GM19328 (cell line): ENCODE results near the gene AFF3.

Experiments used
- ATAC-seq: cut with Tn5 transposase; IDR thresholded peaks from one replicate; pipeline ENCODE4 v1.9.1; 2021; ENCODE audit warnings: mild to moderate bottlenecking, moderate library complexity; ENCODE audit not compliant: unreplicated experiment

Gene AFF3

DNA sequence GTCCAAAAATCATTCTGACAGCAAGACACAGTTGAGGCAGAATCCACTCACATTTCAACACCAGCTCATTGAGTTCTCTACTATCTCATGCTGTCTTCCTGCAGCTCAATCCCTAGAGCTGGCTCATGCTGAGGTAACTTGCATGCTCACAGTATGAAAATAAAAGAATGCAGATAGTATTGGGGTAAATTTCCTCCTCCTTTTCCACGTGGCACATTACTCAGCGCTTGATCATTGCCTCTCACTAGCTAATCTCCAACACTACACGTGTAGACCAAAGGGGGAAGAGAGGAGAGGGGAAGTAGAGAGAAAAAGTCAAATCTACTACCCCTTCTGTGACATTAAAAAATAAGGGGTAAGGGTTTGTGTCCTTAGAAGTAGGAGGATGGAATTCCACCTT, 300.6 kb downstream of the AFF3 start:
- ATAC-seq = no peak

DNA sequence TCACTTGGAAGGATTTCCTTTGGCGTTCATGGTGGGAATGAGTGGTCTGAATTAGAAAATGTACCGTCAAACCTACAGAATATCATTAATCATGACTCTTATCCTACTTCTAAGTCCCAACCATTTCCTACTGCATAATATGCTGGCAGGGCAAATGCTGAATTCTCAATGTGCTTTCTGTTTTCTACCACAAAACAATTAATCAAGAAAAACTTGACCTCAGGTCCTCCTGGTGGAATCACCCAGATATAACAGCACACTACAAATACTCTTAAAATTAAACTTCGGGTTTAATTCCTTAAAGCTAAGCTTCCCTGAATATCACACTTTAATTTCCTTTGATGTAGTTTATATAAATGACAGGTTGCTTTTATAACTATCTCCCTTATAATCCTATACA, 301.6 kb downstream of the AFF3 start:
- no peak for ATAC-seq

DNA sequence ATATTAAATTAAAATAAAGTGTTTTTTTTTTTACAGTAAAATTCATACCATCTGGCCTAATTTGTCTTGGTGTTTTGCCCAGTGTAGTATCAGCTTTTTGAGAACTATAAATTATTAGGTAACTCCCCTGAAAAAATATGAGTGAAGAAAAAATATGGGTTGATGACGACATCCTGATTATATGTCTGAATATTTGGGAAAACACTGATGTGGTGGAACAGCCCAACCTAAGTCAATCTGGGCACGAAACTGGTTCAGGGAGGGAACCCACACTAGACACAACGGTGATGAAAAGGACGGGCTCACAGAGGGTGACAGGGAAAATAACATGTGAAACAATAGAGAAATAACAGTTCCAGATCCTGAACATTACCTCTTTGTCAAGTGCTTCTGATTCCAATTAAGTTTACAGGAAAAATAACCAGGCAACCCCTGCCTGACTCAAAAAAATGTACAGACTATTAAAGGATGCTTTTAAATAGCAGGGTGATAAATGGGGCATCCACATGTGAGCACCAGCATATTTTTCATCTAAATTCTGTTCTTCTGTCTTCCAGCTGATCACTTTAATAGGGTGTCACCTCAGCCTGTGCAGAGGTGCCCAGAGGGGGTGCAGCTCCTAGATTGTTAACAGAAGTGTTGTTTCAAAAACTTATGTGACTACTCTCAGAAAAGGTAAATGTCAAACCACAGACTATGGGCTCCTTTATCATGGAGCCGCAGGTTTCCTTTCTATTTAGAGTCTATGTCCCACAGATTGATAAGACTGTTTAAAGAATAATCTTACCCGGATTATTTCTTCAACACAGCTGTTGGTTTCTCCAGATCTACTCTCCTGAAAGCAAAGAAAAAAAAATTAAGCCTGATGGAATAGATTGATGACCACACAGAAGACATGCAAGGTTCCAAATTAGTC, 305.4 kb downstream of the AFF3 start:
- no peak for ATAC-seq

GRCh38 chr2:99834426-99834825, 308.0 kb downstream of the AFF3 start:
- ATAC-seq = no peak

DNA sequence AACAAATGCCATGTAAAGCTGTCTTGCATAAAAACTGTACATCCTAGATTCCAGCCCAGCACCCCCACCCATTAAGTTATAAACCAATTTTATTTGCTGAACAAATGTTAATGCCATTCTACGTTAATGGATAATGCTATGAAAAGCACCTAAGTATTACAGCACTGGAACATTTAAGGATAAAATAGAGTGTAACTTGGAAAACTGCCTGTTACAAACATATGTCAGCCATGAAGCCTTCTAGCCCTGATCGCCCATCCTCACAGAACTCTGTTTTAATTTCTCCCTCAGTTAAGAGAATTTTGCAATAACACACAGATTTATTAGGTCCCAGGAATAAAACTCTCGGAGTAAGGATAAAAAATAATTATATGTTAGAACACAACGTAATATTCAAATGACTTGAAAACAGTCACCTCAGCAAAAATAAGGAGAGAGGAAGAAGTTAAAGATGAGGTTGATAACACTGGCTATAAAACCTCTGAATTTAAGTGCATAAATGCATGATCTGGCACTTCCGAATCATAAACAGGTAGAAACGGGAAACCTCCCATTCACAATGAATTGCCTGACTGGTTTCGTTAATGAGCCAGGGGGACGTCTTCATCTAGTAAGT, 308.7 kb downstream of the AFF3 start:
- ATAC-seq = no peak

- no peak for ATAC-seq
Observed at GRCh38 chr2:99832926-99833325, 309.5 kb downstream of the AFF3 start.

DNA sequence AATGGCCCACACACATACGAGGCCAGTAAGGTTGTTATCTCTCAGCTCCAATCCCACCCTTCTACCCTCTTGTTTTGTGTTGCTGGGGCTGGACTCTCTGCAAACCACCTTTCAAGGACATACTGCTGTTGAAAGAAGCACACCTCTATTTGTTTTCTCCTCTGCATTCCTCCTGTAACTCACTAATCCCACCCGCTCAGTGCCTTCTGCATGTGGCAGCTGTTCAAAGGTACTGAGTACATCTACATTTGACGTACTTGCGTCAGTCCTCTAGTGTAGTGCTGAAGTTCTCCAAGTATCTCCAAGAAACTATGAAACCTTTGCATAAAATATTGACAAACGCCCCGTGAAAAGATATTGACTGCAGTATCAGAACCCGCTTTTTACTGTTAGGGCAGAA, 310.6 kb downstream of the AFF3 start:
- ATAC-seq = no peak

- ATAC-seq = no peak
Observed at GRCh38 chr2:99827296-99827999, 314.9 kb downstream of the AFF3 start.

DNA sequence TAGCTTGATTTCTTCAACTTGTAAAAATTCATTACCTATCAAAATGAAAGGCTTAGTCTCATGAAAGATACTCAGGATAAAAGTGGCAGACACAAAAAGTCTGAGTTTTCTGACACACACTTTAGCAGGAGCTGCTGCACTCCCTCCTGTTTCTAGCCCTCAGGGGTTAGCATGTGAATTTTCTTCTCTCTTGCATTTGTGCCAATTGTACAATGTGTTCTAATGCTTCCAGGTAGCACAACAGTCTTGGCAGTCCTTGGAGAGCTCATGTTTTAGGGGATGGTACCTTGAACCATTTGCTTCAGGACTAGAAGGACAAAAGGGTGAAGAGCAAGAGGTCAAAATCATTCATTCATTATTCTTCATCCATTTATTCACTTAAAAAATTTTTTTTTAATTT, 316.8 kb downstream of the AFF3 start:
- ATAC-seq = no peak

- no peak for ATAC-seq
Observed at GRCh38 chr2:99824758-99825157, 317.6 kb downstream of the AFF3 start.

- ATAC-seq = no peak
Observed at GRCh38 chr2:99822474-99823207, 319.7 kb downstream of the AFF3 start.

- ATAC-seq = no peak
Observed at GRCh38 chr2:99821984-99822383, 320.4 kb downstream of the AFF3 start.

DNA sequence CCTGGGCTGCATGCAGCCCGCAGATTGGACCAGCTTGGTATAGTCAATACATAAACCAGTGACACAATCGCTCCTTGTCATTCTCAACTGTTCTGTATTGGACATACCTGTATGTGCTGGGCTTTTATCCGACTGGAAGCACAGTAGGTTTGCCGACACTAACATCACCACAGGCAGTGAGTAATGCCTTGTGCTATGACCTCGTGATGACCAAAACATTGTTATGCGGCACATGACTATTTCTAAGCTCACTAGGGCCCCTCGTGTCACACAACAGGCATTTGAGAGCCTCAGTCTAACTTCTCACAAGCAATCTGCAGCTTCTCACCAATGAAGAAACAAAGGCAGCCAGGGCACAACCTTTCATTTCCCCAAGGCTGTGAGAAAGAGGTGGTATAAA, 320.8 kb downstream of the AFF3 start:
- no peak for ATAC-seq

GRCh38 chr2:99821039-99821438, 321.4 kb downstream of the AFF3 start:
- no peak for ATAC-seq

GRCh38 chr2:99819766-99820165, 322.6 kb downstream of the AFF3 start:
- no peak for ATAC-seq

DNA sequence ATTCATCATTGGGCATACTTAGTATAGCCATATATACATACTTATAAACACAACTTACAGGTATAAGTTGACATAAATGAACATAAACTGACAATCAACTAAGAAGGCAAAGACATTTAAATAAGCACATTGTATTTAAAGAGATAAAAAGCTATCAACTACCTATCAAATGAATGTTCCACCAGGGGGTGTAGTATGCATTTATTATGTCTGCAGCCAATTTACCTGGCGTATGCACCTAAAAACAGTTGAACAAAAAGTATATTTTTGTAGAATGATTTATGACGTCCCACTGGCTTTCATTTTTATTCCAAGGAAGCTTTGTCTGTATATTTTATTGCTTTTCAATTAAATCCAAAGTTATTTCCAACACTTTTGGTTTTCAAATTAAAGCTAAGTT, 323.5 kb downstream of the AFF3 start:
- no peak for ATAC-seq

DNA sequence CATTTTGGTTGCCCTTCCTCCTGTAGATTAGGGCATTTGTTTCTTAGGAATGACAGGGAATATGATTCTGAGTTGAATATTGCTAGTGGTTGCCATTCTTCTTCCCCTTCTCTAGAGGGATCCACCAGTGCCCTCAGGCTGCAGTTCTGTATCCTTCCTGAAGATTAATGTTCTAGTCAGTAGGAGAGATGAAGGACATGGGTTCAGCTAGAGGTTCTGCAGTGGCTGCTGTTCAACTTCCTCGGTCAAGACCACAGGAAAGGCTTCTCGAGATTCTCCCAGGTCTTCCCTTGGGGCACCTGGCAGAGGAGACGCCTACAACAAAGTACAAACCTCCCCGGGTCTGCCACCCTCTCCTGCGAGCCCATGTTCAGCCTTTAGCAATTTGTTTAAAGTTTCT, 325.5 kb downstream of the AFF3 start:
- no peak for ATAC-seq

DNA sequence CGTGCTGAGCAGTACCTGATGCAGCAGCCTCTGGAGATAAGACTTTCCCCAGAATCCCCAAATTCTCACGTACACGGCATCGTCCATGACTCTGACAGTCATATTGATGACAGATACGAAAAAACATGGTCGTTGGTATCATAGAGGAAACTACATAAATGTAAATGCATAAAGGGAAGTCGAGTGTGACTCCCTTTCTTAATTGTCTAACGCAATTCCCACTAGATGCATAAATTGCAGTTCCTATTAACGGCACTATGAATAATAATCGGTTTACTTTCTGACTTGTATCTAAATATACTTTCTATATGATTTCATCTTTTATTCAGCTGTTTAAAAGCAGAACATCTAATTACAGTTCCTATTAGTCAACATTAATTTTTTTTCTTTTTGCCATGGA, 330.0 kb downstream of the AFF3 start:
- no peak for ATAC-seq

- no peak for ATAC-seq
Observed at GRCh38 chr2:99811544-99811943, 330.8 kb downstream of the AFF3 start.

- no peak for ATAC-seq
Observed at GRCh38 chr2:99810225-99810624, 332.2 kb downstream of the AFF3 start.

DNA sequence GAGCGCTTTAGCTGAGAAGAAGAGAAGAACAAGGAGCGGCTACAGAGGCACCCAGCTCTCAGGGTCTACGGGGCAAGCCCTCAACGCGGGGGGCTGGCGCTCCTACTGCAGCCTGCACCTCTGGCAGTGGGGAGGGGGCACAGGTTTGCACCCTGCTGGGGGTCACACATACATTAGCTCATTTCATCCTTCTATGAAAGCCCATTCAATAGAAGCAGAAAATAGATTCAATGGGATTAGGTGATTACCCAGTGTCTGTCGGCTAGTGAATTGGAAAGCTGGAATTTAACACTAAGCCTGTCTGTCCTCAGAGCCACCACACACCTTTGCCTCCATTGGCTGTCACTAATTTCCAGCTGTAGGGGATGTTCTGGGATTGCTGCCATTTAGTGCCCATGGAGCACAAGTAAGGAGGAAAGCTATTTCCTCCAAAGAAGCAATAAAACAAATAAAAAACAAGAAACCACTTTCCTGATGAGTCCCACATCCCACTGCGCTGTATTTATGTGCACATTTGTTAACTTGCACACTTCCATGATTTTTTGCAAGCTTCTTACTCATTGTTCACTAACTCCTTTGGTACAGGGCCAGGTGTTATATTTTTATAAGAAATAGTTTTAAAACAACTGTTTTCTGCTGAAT, 333.0 kb downstream of the AFF3 start:
- ATAC-seq = no peak
